AG08395 (cell line): ENCODE data around the gene SLC43A2.

Experiments
- DNase-seq: peaks from one replicate; pipeline ENCODE4 v3.0.0; 2012; ENCODE audit warnings: mixed read lengths, low spot score

The SLC43A2 gene

GRCh38 chr17:1643999-1644492, 15.4 kb upstream of the SLC43A2 start:
- DNase-seq = no peak

- no peak for DNase-seq
Measured at GRCh38 chr17:1643293-1643998, 14.8 kb upstream of the SLC43A2 start.

- no peak for DNase-seq
Measured at GRCh38 chr17:1641065-1641403, 12.4 kb upstream of the SLC43A2 start.

GRCh38 chr17:1640329-1641064, 11.9 kb upstream of the SLC43A2 start:
- DNase-seq = no peak

GRCh38 chr17:1639549-1640180, 11.0 kb upstream of the SLC43A2 start:
- no peak for DNase-seq

GRCh38 chr17:1638624-1639300, 10.1 kb upstream of the SLC43A2 start:
- no peak for DNase-seq

GRCh38 chr17:1638171-1638590, 9.5 kb upstream of the SLC43A2 start:
- DNase-seq = no peak

- no peak for DNase-seq
Measured at GRCh38 chr17:1636732-1637285, 8.2 kb upstream of the SLC43A2 start.

- no peak for DNase-seq
Measured at GRCh38 chr17:1635675-1636465, 7.2 kb upstream of the SLC43A2 start.

- no peak for DNase-seq
Measured at GRCh38 chr17:1634841-1635650, 6.4 kb upstream of the SLC43A2 start.

GRCh38 chr17:1630662-1631061, 2.0 kb upstream of the SLC43A2 start:
- no peak for DNase-seq

GRCh38 chr17:1629504-1630310, 1.1 kb upstream of the SLC43A2 start:
- DNase-seq = peak; percentile 47

GRCh38 chr17:1628856-1629503, 346 bp upstream of the SLC43A2 start:
- DNase-seq = peak; percentile 99

- no peak for DNase-seq
Measured at GRCh38 chr17:1627182-1627981, 1.3 kb downstream of the SLC43A2 start.

- DNase-seq = no peak
Measured at GRCh38 chr17:1626333-1626732, 2.3 kb downstream of the SLC43A2 start.

GRCh38 chr17:1625581-1625980, 3.1 kb downstream of the SLC43A2 start:
- no peak for DNase-seq

GRCh38 chr17:1625053-1625452, 3.6 kb downstream of the SLC43A2 start:
- DNase-seq = no peak

GRCh38 chr17:1624650-1625049, 4.0 kb downstream of the SLC43A2 start:
- no peak for DNase-seq
